ENCODE results near the gene TNFRSF18.

The TNFRSF18 gene

GRCh38 chr1:1233567-1233892 is 27.1 kb upstream of the TNFRSF18 start:
- TF ChIP-seq EZH2phosphoT487 (IDR thresholded peaks at IDR 0.05; ENCODE audit: low read length) (no peak), EZH2 (optimal IDR thresholded peaks at IDR 0.05; ENCODE audit: low read depth, low read length) (no peak), CTCF (IDR thresholded peaks at IDR 0.05; ENCODE audit: low read length) (no peak)
- H3K9ac ChIP-seq (ENCODE audit: low read length) = no peak overlapping the region
- H2AFZ ChIP-seq (ENCODE audit: low read length) = no peak overlapping the region
- 0 out of 2 replicates have a peak, but pooled peaks cover 1% of the 10 kb centered on the region for H3K36me3 ChIP-seq (replicated peaks; ENCODE audit: insufficient read depth, low read length)
- no peak overlapping the region for H3K27ac ChIP-seq (ENCODE audit: low read length)
- peaks cover 13% of the 10 kb centered on the region for H3K27me3 ChIP-seq (replicated peaks; ENCODE audit: insufficient read depth, low read length)
- H3K4me2 ChIP-seq (ENCODE audit: low read depth, low read length) = no peak overlapping the region
- no peaks in the 10 kb centered on the region for H3K9me3 ChIP-seq (replicated peaks; ENCODE audit: insufficient read depth, low read length)
- no peaks in the 10 kb centered on the region for H4K20me1 ChIP-seq (ENCODE audit: insufficient read depth, low read length)
- no peaks in the 10 kb centered on the region for H3K9me2 ChIP-seq (replicated peaks; ENCODE audit: insufficient read depth, low read length)
- H3F3A ChIP-seq (ENCODE audit: insufficient read depth, low read length) = no peaks in the 10 kb centered on the region
- 0 out of 2 replicates have a peak, but pooled peaks cover 3% of the 10 kb centered on the region for H3K4me1 ChIP-seq (ENCODE audit: low read length)
- H3K79me2 ChIP-seq (ENCODE audit: low read length) = peaks cover 37% of the 10 kb centered on the region
- DNase-seq = no peak
- H3K4me3 ChIP-seq (ENCODE audit: low read length) = no peak overlapping the region

DNA sequence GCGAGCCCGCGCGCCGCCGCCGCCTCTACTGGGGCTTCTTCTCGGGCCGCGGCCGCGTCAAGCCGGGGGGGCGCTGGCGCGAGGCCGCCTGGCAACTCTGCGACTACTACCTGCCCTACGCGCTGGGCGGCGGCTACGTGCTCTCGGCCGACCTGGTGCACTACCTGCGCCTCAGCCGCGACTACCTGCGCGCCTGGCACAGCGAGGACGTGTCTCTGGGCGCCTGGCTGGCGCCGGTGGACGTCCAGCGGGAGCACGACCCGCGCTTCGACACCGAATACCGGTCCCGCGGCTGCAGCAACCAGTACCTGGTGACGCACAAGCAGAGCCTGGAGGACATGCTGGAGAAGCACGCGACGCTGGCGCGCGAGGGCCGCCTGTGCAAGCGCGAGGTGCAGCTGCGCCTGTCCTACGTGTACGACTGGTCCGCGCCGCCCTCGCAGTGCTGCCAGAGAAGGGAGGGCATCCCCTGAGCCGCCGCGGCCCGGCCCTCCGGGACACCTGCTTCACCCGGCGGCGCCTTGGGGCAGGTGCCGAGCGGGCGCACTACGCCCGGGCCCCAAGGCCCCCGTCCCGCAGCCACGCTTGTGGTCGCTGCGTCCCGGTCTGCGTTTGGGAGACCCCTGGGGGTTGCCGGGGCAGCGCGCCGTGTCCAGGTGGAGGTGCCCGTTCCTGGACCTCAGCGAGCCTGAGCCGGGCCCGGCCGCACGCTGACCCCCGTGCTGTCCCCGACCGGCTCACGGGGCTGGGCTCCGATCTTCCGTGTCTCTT is 26.6 kb upstream of the TNFRSF18 start:
- H3K36me3 ChIP-seq (replicated peaks; ENCODE audit: insufficient read depth, low read length) = peaks cover 5% of the 10 kb centered on the region; the same call in 1 of the 2 replicates
- no peak for TF ChIP-seq EZH2phosphoT487 (IDR thresholded peaks at IDR 0.05; ENCODE audit: low read length)
- no peak for TF ChIP-seq CTCF (IDR thresholded peaks at IDR 0.05; ENCODE audit: low read length)
- TF ChIP-seq EZH2 (optimal IDR thresholded peaks at IDR 0.05; ENCODE audit: low read depth, low read length) = no peak

GRCh38 chr1:1232208-1232795 is 25.9 kb upstream of the TNFRSF18 start, which contains the start of gene B3GALT6:
Gene B3GALT6, plus strand, starts transcription at chr1:1232237. Its CDS starts 42 bp downstream, at chr1:1232279.
- H3K9me2 ChIP-seq (replicated peaks; ENCODE audit: insufficient read depth, low read length) = no peaks in the 10 kb centered on the region
- H3K4me1 ChIP-seq (ENCODE audit: low read length) = 0 out of 2 replicates have a peak, but pooled peaks cover 3% of the 10 kb centered on the region
- peak within 1 kb of the TSS; percentile 19 for H2AFZ ChIP-seq (ENCODE audit: low read length)
- H4K20me1 ChIP-seq (ENCODE audit: insufficient read depth, low read length) = no peaks in the 10 kb centered on the region
- peak within 1 kb of the TSS; percentile 83 for H3K4me3 ChIP-seq (ENCODE audit: low read length)
- peaks cover 5% of the 10 kb centered on the region; the same call in 1 of the 2 replicates for H3K36me3 ChIP-seq (replicated peaks; ENCODE audit: insufficient read depth, low read length)
- H3K79me2 ChIP-seq (ENCODE audit: low read length) = peaks cover 49% of the 10 kb centered on the region
- no peak for DNase-seq
- peak within 1 kb of the TSS; percentile 72 for H3K9ac ChIP-seq (ENCODE audit: low read length)
- H3K4me2 ChIP-seq (ENCODE audit: low read depth, low read length) = peak within 1 kb of the TSS; percentile 77
- no peaks in the 10 kb centered on the region for H3F3A ChIP-seq (ENCODE audit: insufficient read depth, low read length)
- H3K27me3 ChIP-seq (replicated peaks; ENCODE audit: insufficient read depth, low read length) = peaks cover 2% of the 10 kb centered on the region
- no peaks in the 10 kb centered on the region for H3K9me3 ChIP-seq (replicated peaks; ENCODE audit: insufficient read depth, low read length)
- H3K27ac ChIP-seq (ENCODE audit: low read length) = peak within 1 kb of the TSS; percentile 3; the same call in 1 of the 2 replicates
- TF ChIP-seq CTCF (IDR thresholded peaks at IDR 0.05; ENCODE audit: low read length) (no peak), EZH2 (optimal IDR thresholded peaks at IDR 0.05; ENCODE audit: low read depth, low read length) (no peak), EZH2phosphoT487 (IDR thresholded peaks at IDR 0.05; ENCODE audit: low read length) (no peak)

More for the DNA sequence above, 26.6 kb upstream of the TNFRSF18 start:
- Histone ChIP-seq H3K4me3 (ENCODE audit: low read length) (no peak overlapping the region), H3K9me2 (replicated peaks; ENCODE audit: insufficient read depth, low read length) (no peaks in the 10 kb centered on the region), H3K9ac (ENCODE audit: low read length) (no peak overlapping the region), H3K9me3 (replicated peaks; ENCODE audit: insufficient read depth, low read length) (no peaks in the 10 kb centered on the region), H3K4me1 (ENCODE audit: low read length) (0 out of 2 replicates have a peak, but pooled peaks cover 3% of the 10 kb centered on the region), H3K79me2 (ENCODE audit: low read length) (peaks cover 42% of the 10 kb centered on the region), H3K4me2 (ENCODE audit: low read depth, low read length) (no peak overlapping the region), H3K27ac (ENCODE audit: low read length) (no peak overlapping the region), H3K27me3 (replicated peaks; ENCODE audit: insufficient read depth, low read length) (peaks cover 8% of the 10 kb centered on the region), H3F3A (ENCODE audit: insufficient read depth, low read length) (no peaks in the 10 kb centered on the region), H2AFZ (ENCODE audit: low read length) (no peak overlapping the region), H4K20me1 (ENCODE audit: insufficient read depth, low read length) (no peaks in the 10 kb centered on the region)
- no peak for DNase-seq
